ENCODE measurements around the gene SNX20. TPM values are rescaled to one million over a fixed set of nuclear protein-coding genes. Genes with fewer than 3 reads are reported as not detected.

The SNX20 gene
- total RNA-seq, 4 donors from 2014 or later = 0.81 to 2.1 (median 1.2) TPM

GRCh38 chr16:50636753-50637374, 44.2 kb downstream of the SNX20 start:
- H3K36me3 ChIP-seq = peaks cover 3% of the 10 kb centered on the region
- 90% methylated on average over 10 of the region's 10 CpGs for WGBS
- H3K27me3 ChIP-seq = no peaks in the 10 kb centered on the region
- no peak overlapping the region for H3K27ac ChIP-seq
- H3K9me3 ChIP-seq = no peaks in the 10 kb centered on the region
- TF ChIP-seq POLR2A (IDR thresholded peaks at IDR 0.05) (no peak), CTCF (IDR thresholded peaks at IDR 0.05) (no peak), POLR2AphosphoS5 (IDR thresholded peaks at IDR 0.05) (no peak), EP300 (IDR thresholded peaks at IDR 0.05) (no peak)
- H3K4me3 ChIP-seq = no peak overlapping the region
- no peaks in the 10 kb centered on the region for H3K4me1 ChIP-seq
- DNase-seq (ENCODE audit: low spot score in 2 of 2) = no peak

DNA sequence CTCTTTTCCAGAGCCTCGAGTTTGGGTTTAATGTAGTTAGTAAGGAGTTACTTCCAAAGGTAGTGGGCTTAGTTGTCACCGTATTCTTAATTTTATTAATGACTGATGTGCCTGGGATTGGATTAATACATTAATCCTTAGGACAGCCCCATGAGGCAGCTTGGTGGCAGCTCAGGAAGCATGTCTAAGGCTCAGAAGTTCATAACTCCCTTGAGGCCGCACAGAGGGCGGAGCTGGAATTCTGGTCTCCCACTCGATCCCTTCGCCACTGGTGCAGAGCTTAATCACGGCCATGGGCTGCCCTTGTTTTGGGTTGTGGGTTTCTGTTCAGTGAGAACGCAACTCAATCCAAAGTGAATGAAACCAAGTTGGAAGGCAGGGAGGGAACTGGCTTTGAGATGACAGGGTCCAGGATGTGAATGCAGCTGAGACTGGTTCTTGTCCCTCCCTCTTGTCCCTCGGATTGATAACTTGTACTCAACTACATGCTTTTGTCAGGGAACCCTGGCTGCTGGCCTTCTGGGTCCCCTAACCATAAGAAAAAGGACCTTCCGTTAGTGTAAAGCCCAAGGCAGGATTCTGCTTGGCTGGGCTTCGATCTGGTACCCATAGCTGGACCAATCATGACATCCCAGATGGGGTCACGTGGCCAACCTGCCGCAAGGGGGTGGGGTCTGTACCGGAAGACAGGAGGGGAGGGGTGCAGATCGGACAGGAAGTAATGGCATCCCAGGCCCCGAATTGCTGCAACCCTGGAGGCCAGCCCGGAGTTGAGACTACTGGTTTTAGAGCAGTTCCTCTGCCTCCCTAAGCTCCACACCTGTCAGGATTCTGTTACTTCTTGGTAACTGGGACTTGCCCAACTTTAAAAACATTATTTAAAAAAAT, 45.4 kb downstream of the SNX20 start:
- WGBS = 71% methylated on average over 17 of the region's 17 CpGs
- no peaks in the 10 kb centered on the region for H3K4me1 ChIP-seq
- H3K9me3 ChIP-seq = no peaks in the 10 kb centered on the region
- peaks cover 4% of the 10 kb centered on the region for H3K36me3 ChIP-seq
- no peak overlapping the region for H3K4me3 ChIP-seq
- no peak for DNase-seq (ENCODE audit: low spot score in 2 of 2)
- no peaks in the 10 kb centered on the region for H3K27me3 ChIP-seq
- no peak for TF ChIP-seq EP300 (IDR thresholded peaks at IDR 0.05)
- TF ChIP-seq POLR2AphosphoS5 (IDR thresholded peaks at IDR 0.05) = no peak
- TF ChIP-seq CTCF (IDR thresholded peaks at IDR 0.05) = no peak
- no peak for TF ChIP-seq POLR2A (IDR thresholded peaks at IDR 0.05)
- H3K27ac ChIP-seq = no peak overlapping the region

- no peaks in the 10 kb centered on the region for H3K27me3 ChIP-seq
- no peaks in the 10 kb centered on the region for H3K4me1 ChIP-seq
- no peak overlapping the region for H3K27ac ChIP-seq
- no peak for DNase-seq (ENCODE audit: low spot score in 2 of 2)
- no peak overlapping the region for H3K4me3 ChIP-seq
- WGBS = 73% methylated on average over 1 of the region's 1 CpG
- TF ChIP-seq EP300 (IDR thresholded peaks at IDR 0.05) (no peak), POLR2AphosphoS5 (IDR thresholded peaks at IDR 0.05) (no peak), POLR2A (IDR thresholded peaks at IDR 0.05) (no peak), CTCF (IDR thresholded peaks at IDR 0.05) (no peak)
- no peaks in the 10 kb centered on the region for H3K9me3 ChIP-seq
- peaks cover 7% of the 10 kb centered on the region for H3K36me3 ChIP-seq
These were observed 46.2 kb downstream of the SNX20 start for GRCh38 chr16:50634947-50635346.

DNA sequence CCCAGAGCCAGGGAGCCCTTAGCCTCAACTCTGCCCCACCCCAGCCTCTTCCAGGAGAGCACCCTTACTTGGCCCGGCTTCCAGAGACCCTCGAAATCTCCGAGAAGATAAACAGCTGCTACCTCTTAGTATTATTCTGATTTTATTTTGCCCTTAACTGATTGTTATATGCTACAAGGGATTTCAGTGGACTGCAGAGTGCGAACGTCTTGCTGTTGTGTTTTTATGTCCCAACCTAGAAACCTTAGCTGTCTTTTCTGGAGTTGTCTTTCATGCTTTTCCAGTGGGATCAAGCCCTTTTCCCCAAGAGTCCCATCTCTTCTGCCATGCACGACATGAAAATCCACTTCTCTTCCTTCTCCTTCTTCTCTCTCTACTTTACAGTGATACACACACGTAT, 47.0 kb downstream of the SNX20 start:
- no peak for DNase-seq (ENCODE audit: low spot score in 2 of 2)
- Histone ChIP-seq H3K4me1 (no peaks in the 10 kb centered on the region), H3K4me3 (no peak overlapping the region), H3K27ac (no peak overlapping the region), H3K36me3 (peaks cover 14% of the 10 kb centered on the region), H3K9me3 (no peaks in the 10 kb centered on the region), H3K27me3 (no peaks in the 10 kb centered on the region)
- 93% methylated on average over 7 of the region's 7 CpGs for WGBS
- TF ChIP-seq EP300 (IDR thresholded peaks at IDR 0.05) = no peak
- no peak for TF ChIP-seq POLR2AphosphoS5 (IDR thresholded peaks at IDR 0.05)
- no peak for TF ChIP-seq POLR2A (IDR thresholded peaks at IDR 0.05)
- TF ChIP-seq CTCF (IDR thresholded peaks at IDR 0.05) = no peak

Data from suprapubic skin (tissue), 4 donors.